GM15510 (cell line): ENCODE data around the gene EVA1A.

Experiments
- POLR2A ChIP-seq: IDR thresholded peaks from 3 replicates; pipeline ENCODE4 v1.6.1; 2011; ENCODE audit warnings: borderline replicate concordance; ENCODE audit not compliant: insufficient read length; ENCODE audit errors: extremely low read depth

The EVA1A gene

DNA sequence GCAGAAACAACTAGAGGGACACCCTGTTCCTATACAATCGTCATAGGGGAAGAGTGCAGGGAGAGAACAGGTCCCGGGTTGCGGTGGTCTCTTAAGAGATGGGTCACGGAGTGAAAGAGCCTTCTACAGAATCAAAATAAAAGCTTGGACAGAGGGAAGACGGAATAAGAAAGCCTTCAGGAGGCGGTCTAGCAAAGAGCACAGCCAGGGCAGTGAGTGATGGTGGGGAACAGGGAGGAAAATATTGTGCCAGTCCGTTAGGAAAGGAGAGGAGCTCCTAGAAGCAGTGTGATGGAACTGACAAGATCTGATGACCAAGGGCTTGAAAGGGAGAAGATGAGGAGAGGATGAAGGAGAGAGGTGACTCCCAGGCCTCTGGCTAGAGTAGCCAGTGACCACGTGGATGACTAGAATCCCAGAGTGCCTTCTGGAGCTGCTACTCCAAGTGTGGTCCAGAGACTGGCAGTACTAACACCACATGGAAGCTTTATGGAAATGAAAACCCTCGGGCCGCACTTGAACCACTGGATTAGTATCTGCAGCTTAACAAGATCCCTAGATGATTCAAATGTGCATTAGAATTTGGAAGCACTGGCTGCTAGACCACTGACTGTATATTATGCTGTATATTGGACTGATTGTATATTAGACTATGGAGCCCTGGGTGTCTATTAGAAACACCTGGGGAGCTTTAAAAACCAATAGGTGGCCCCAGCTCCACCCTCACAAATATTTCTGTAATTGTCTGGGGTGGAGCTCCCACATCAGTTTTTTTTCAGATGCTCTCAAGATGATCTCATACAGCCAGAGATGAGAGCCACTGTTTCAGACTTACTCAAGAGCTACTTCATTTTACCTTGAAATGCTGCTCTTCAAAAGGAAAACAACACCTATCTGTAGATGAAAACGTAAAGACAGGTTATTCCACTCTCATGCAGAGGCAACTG lies 1.1 kb upstream of the EVA1A start:
- no peak for TF ChIP-seq POLR2A

DNA sequence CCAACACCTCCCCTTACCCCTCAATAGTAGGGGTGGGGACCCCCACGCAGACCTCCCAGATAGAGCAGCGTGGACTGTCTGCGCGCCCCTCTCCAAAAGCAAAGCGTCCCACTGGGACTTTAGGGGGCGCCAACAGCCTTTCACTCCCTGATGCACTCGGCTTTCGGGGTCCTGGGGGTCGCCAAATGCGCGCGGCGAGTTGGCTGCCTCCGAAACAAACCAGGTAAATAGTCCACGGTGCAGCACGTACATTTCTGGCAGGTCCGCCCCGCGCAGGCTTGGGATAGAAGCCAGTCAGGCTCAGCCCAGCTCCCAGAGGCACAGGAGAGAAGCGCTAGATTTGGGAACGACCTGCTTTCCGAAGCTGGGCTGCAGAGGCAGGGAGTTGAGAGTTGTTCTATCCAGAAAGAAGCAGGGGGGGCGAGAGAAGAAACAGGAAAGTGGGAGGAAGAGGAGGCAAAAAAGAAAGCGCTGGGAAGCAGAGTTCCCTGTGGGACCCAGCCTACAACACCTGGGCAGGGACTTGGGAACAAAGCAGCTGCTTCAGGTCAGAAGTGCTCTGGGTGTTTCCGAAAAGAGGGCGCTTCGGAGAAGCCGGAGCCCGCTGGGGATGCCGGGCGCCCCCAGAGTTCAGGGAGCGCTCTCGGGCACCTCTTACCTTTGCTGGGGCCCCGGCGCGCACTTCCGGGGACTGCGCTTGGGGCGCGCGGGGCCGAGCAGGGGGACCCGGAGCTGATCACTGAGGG lies 544 bp downstream of the EVA1A start:
- no peak for TF ChIP-seq POLR2A

- no peak for TF ChIP-seq POLR2A
Measured at GRCh38 chr2:75559680-75560021, 1.1 kb downstream of the EVA1A start.

DNA sequence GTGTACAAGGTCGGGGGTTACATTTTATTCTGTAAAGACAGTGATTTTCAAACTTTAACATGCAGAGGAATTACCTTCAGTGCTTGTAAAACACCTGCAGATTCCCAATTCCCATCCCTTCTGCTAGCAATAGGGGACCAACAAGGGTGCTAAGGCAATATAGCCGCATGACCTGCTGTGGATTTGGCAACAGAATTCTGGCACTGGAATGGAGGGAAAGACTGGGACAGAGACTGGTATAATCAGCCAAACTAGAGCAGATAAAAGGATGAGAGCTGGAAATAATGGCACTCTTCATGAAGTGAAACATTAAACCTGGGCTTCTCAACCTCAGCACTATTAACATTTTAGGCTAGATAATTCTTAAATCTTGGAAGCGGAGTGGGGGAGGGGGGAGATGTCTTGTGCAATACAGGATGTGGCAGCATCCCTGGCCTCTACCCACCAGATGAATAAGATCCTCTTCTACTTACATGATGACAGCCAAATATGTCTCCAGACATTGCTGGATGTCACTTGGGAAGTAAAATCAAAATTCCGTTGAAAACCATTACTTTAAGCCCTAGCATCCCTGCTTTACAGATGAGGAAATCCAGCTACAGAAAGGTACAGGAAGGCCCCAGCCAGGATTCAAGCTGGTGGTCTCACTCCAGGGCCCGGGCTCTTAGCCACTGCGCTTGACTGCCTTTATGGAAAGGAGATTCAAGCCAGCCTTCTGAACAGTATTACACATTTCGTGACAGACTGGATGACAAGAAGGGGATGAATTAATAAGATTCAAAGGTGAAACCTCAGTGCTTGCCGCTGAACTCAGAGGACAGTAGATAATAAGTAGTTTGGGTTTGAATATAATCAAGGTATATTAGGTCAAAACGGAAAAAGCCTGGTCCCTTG lies 1.7 kb downstream of the EVA1A start:
- no peak for TF ChIP-seq POLR2A

- TF ChIP-seq POLR2A, result no peak
Measured at GRCh38 chr2:75558136-75558535, 2.6 kb downstream of the EVA1A start.

GRCh38 chr2:75557474-75558133 lies 3.1 kb downstream of the EVA1A start:
- no peak for TF ChIP-seq POLR2A

DNA sequence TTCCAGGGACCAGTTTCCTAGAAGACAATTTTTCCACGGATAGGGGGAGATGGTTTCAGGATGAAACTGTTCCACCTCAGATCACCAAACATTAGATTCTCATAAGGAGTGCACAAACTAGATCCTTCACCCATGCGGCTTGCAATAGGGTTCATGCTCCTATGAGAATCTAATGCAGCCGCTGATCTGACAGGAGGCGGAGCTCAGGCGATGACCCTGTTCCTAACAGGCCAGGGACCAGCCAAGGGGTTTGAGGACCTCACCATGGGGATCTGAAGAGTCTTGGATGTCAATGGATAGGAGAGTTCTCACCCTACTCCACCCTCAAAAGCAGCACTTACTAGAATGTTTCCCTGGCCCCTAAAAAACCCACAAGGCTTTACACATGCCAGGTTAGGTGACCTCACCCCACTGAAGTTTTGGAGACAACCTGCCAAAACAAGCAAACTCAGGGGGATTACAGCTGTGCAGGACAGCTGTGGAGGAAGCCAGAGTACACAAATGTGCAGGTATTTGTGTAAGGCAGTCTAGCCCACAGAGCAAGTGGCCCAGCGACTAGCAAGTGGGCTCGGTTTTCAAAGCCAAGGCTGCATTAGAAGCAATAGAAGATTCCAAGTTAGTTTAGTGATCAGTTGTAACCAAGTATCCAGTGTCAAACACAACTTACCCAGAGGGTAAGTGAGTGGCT lies 3.9 kb downstream of the EVA1A start:
- TF ChIP-seq POLR2A, result no peak

GRCh38 chr2:75555701-75556100 lies 5.0 kb downstream of the EVA1A start:
- TF ChIP-seq POLR2A, result no peak

DNA sequence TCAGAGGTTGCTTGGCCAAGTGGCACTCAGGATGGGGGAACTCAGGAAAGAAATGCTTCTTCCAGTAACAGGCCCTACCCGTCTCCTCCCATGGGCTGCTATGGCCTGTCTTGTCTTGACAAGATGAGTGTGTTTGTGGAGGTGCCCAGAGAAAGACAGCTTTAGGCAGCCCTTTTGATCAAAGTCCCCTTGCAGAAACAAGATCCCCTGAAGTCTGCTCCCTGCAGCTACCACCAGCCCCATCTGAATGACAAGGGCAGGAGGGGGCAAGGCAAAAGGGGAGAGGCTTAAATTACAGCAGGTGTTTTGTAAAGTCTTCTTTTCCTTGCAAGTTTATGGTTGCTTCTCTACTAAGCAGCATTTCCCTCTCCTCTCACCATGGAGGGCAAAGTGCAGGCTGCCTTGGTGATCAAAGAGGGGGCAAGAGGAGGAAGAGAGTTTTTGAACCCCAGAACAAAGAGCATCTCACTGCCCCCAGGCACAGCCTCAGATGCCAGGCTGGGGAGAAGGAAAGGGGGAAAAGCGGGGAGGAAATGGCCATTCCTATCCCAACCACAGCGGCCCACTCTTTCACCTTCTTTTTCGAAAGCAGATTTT lies 6.7 kb downstream of the EVA1A start:
- TF ChIP-seq POLR2A, result no peak

DNA sequence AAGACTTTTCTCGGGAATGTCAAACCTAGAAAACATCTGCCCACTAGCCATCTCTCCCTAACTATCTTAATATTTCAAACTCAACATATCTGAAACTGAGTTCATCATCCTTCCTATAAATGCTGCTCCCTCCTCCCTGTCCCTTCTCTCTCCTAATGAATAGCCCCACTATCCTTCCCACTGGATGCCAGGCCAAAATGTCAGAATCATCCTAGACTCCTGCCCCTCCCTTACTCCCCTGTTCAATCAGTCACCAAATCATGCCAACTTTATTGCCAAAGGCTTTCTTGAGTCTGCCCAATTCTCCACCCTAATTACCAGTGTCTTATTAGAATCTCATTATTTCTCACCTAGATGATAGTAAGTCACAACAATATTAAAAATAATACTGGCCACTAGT lies 8.5 kb downstream of the EVA1A start:
- no peak for TF ChIP-seq POLR2A

DNA sequence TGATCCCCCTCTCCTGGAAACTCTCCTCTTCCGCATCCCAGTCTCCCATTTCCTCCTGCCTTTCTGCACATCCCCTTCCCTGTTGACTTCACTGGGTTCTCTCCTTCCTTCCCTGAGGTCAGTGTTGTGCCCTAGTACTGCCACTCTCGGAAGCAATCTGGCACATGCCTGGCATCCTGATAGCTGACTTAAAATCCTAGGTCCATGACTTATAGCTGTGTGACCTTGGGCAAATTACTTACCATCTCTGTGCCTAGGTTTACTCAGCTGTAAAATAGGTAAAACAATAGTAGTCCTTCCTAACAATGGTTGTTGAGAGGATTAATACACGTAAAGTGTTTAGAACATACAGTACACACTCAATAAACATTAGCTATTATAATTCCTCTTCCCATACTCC lies 9.3 kb downstream of the EVA1A start:
- TF ChIP-seq POLR2A, result no peak

- no peak for TF ChIP-seq POLR2A
Measured at GRCh38 chr2:75549401-75550253, 11.1 kb downstream of the EVA1A start.
